ENCODE results near the gene HNRNPR.
"Not testable (repeated sequence)": the region's sequence is repeated elsewhere in the genome, so short reads cannot be mapped to it uniquely, and the experiment has no call there.

Gene HNRNPR

GRCh38 chr1:23344111-23344986 lies at the start of gene HNRNPR:
TSS of gene HNRNPR (minus strand) at chr1:23344284. CDS start at chr1:23341008, 3,276 bp downstream.
- peak; percentile 99 for DNase-seq (ENCODE audit: low read depth, low spot score)

DNA sequence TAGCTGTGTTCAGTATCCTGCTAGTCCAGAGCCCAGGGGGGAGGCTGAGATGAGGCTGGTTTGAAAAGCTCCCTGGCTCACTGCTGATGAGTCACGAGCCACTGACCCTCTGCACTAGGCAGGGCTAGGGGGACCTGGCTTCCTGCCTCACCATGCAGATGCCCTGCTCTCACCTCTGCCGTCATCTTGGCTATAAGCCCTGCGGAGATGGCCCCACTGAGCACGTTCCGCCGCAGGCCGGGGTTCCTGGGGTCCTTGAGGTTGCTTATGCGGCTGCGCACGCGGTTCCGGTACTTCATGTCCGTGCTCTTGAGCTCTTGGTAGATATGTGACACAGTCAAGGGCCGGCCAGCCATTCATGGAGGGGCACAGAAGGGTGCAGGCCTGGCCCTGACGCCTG lies 49.6 kb upstream of the HNRNPR start:
- DNase-seq (ENCODE audit: low read depth, low spot score): peak; percentile 68

- no peak for DNase-seq (ENCODE audit: low read depth, low spot score)
These were observed 48.2 kb upstream of the HNRNPR start for GRCh38 chr1:23392125-23392855.

DNA sequence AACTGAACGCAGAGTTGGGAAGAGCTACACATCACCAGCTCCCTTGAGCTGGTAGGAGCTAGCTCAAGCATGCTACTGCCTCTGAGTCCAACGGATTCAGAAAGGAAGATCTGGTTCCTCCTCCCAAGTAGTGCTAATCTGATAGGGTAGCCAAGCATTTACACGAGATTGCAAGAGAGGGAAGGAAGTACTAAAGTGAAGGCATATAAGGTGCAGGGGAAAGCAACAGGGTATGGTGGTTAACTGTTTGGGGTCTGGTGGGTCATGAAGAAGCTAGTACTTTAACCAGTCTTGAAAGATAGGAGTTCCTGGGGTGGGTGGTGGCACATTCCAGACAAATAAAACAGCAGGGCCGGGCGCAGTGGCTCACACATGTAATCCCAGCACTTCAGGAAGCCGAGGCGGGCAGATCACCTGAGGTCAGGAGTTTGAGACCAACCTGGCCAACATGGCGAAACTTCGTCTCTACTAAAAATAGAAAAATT lies 45.8 kb upstream of the HNRNPR start:
- no peak for DNase-seq (ENCODE audit: low read depth, low spot score)

GRCh38 chr1:23387494-23387893 lies 43.4 kb upstream of the HNRNPR start:
- DNase-seq (ENCODE audit: low read depth, low spot score): no peak

DNA sequence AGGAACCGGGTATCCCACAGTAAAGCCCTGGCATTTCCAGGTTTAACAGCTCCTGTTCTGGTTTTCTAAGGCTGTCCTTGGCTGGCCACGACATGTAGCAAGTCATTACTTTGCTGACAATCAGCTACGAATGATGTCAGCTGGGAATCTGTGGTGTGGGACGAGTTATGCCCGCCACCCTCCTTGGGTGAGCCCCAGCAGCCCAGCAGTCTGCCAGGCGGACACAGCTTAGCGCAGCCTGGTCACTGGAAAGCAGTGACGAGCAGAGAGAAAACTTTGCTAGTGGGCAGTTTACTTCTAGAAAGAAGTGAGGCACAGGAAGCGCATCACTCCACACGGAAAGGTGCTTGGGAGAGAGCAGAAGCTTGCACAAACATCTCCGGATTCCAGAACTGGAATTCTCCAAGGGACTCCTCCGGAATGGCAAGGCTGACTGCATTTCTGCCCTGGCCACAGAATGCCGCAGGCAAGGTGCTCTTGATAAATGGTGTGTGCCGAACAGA lies 41.1 kb upstream of the HNRNPR start:
- DNase-seq (ENCODE audit: low read depth, low spot score): no peak

DNA sequence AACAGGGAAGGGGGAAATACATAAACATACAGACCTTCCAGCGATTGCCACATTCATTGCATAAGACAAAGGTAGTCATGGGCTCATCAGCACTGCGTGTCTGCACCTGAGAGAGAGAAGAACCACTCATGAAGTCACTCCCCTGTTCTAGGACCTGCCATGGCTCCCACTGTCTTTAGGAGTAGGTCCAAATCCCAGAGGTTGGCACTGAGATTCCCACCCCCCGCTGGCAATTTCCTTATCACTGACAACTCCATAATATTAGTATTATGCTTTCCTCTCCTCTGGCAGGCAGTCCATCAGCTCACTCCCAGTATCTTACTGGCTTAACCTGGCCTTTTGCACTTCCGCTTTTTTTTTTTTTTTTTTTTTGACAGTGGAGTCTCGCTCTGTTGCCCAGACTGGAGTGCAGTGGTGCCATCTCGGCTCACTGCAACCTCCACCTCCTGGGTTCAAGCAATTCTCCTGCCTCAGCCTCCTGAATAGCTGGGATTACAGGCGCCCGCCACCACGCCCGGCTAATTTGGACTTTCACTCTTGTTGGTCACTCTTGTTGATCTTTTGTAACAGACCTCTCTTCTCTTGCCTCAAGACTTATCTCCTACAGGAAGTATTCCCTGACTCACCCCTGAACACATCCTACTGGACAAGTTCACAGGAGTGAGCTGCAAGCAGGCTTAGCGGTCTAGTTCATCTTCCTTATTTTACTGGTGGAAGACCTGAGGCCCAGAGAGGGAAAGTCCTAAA lies 40.4 kb upstream of the HNRNPR start:
- DNase-seq (ENCODE audit: low read depth, low spot score): no peak

DNA sequence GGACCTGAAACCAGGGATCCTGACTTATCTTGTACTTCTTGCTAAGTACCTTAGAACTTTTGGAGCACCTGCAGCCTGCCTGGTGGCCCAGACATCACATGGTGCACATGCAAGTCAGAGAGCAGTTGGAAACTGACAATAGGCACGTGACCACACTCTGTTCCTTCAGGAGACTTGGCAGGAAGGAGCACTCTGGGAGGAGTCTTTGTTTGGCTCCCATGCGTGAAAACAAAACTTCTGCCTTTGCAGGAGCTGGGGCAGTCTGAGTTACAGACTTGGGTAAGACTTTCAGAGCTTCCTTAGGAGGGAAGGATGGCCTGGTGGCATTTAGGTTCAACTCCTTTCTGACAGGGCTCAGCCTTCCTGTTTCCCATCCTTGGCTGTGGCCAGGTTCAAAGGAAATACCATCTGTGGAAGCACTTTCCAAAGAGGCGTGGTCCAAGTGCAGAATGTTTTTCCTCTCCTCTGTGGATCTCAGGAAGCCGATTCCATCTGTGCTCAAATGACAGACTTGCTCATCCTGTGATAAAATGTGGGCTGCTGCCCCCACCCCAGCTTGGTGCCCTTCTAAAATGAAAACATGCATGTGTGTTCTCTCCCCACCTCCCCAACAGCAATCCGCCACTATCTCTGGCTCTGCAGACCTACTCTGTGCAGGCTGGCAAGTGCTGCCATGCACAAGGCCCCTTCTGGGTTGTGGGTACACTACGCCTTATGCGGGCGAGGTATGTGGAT lies 39.7 kb upstream of the HNRNPR start:
- DNase-seq (ENCODE audit: low read depth, low spot score): no peak

DNA sequence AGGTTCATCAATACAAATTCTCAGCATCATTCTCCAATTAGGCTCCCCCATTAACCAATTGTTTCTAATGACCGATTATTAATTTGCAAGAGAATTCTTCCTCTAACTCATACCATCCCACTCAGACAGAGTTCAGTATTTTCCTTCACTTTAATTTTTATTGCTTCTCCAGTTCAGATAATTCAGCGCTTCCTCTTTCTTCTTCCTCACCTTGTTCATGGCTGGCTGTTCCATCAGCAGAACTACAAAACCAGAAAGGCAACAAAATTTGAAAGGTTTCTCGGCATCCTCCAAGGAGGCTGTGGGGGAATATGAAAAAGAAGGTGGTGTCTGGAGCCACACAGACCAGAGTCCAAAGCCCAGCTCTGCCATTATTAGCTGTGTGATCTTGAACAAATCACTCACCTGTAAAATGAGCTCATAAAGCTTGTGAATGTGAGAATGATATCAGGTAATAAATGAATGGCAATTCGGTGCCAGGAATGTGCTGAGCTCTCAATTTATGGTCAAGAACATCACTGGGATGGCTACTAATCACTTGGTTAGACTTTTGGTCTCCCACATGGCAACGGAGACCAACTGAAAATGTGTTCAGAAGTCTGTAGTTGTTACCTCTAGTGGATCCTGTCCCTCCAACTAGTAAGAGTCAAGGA lies 37.3 kb upstream of the HNRNPR start:
- DNase-seq (ENCODE audit: low read depth, low spot score): no peak

DNA sequence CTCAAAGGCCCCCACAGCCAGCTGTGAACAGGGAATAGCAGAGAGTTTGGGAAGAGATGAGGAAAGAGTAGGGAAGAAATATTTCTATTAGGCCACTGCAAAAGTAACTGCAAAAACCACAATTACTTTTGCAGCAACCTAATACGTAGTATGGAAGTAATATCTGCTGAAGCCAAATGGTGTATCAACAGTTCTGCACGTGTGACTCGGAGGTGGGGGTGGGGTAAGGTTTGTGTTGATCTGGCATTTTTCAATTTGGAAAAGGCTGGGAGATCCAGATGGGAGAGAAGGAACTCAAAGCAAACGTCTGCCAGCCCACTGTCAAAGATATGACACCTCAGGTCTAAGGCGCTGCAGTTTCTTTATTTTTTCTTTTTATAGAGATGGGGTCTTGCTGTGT lies 36.6 kb upstream of the HNRNPR start:
- no peak for DNase-seq (ENCODE audit: low read depth, low spot score)

DNA sequence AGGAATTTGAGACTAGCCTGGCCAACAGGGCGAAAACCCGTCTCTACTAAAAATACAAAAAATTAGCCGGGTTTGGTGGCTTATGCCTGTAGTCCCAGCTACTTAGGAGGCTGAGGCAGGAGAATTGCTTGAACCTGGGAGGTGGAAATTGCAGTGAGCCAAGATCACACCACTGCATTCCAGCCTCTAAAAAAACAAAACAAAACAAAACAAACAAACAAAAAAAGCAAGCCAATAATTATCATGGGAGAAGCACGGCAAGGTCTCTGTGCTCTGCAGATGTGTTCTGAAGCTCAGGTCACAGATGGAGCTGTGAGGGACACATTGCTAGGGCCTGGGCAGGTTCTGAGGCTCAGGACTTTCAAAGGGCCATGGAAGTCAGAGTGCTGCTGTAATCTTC lies 36.2 kb upstream of the HNRNPR start:
- not testable (repeated sequence) for DNase-seq (ENCODE audit: low read depth, low spot score)

- DNase-seq (ENCODE audit: low read depth, low spot score): peak; percentile 81
These were observed 33.1 kb upstream of the HNRNPR start for GRCh38 chr1:23376890-23377811.

GRCh38 chr1:23374079-23374735 lies 30.1 kb upstream of the HNRNPR start:
- DNase-seq (ENCODE audit: low read depth, low spot score): not testable (repeated sequence)

DNA sequence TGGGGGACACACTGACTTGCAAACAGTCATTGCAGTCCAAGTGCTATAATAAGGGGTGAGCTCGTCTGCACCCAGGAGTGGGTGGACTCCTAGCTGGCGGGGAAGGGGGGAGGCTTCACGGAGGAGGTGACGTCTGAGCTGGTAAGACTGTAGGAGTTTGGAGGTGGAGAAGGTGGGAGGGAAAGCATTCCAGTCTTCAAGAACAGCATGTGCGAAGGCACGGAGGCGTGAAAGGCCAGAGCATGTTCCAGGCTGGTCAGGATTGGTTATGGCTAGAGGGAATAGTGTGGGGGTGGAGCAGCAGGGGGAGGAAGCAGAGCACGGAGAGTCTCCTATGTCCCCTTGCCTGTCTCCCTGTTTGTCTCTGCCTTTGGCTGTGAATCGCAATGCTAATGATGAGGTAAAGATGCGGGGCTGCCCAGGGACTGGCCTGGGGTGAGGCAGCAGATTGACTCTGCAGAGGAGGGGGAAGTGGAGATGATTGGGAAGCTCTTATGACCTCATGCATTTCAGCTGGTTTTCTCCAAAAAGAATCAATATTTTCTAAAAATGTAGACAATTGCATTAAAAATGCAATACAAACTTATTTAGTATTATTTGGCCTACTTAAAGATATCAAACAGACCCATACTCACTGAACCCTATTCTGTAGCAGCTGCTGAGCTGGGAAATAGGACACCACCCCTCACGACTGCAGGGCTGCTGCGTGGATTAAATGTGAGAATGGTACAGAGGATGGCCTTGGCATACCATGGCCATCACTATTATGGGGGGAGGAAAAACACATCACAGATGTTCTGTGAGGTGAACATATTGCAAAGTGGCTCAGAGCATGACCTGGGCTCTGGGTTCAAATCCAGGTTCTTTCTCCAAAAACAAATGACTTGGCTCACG lies 28.1 kb upstream of the HNRNPR start:
- DNase-seq (ENCODE audit: low read depth, low spot score): no peak

GRCh38 chr1:23370709-23371584 lies 26.9 kb upstream of the HNRNPR start:
- no peak for DNase-seq (ENCODE audit: low read depth, low spot score)

DNA sequence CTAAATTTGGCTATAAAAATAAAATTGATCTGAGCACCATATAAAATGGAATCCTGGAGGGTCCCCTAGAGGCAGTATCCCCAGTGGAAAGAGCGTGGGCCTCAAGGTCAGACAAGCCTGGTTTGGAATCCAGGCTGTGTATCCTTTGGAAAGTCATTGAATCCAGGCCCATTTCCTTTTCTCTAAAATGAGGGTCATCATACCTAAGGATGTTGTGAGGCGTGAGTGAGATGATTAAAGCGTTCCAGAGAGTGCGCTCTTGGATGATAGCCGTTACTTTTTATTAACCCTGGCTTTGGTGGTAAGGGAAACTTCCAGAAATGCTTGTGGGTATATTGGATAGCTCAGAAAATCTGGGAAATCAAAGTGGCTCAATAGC lies 26.2 kb upstream of the HNRNPR start:
- no peak for DNase-seq (ENCODE audit: low read depth, low spot score)

Measured in brain pericyte (primary cell).